Lower leg skin (tissue), 4 donors: Measurements from ENCODE around the gene ERGIC3. TPM values are rescaled to one million over a fixed set of nuclear protein-coding genes. Genes with fewer than 3 reads are reported as not detected.
"Not testable (repeated sequence)": the region's sequence is repeated elsewhere in the genome, so short reads cannot be mapped to it uniquely, and the experiment has no call there.

Experiments
- DNase-seq, 2 donors: peaks; one replicate each; pipeline ENCODE4 v3.0.0-alpha.2; 2019; ENCODE audit warnings: low spot score in 2 of 2
- H3K4me3 ChIP-seq: fragments of 200-600 bp; sonication (generic); 2 replicates; pipeline ENCODE4 v1.5.1; 2017; ENCODE audit warnings: mild to moderate bottlenecking, low read depth; ENCODE audit not compliant: poor library complexity, severe bottlenecking
- CTCF ChIP-seq, 3 donors: fragments of 450-650 bp; IDR thresholded peaks; one replicate each; pipeline ENCODE4 v1.5.1; 2016; ENCODE audit warnings: antibody characterized with exemption in 3 of 3, mild to moderate bottlenecking in 3 of 3, moderate library complexity in 2 of 3
- POLR2A ChIP-seq, 2 donors: fragments of 450-650 bp; IDR thresholded peaks; one replicate each; pipeline ENCODE4 v1.6.1; 2016 to 2017; ENCODE audit warnings: antibody characterized with exemption in 2 of 2, mild to moderate bottlenecking in 1 of 2, moderate library complexity in 1 of 2
- WGBS, 2 donors: methylation state at CpG; one replicate each; pipeline ENCODE4 v1.1.5; 2018; 5-methylcytosine and 5-hydroxymethylcytosine counted together
- intact Hi-C: fragments of 100-400 bp; cut with DNase I; formaldehyde crosslinking; loops from one replicate; pipeline ENCODE4 v1.15.0; 2023; ENCODE audit warnings: low total_unique reads
- total RNA-seq, 4 donors: library from RNA; depleted of rRNA; stranded (reverse); fragments of >200 nt; gene quantifications; one replicate each; pipeline ENCODE4 v1.1.0, GENCODE V29; 2016

Gene ERGIC3
- total RNA-seq, 4 donors from 2014 or later: 148 to 222 (median 201) TPM

GRCh38 chr20:35542990-35543389 lies 1.1 kb downstream of the ERGIC3 start:
- DNase-seq: no peak
- no peak for TF ChIP-seq POLR2A (IDR thresholded peaks at IDR 0.05)
- no peak for TF ChIP-seq CTCF (IDR thresholded peaks at IDR 0.05)
- intact Hi-C loops: no loop called here
- no peak overlapping the region for H3K4me3 ChIP-seq
- WGBS, 2 donors: 80 to 100% methylated on average over 1 of the region's 1 CpG

GRCh38 chr20:35544436-35544835 lies 2.6 kb downstream of the ERGIC3 start:
- WGBS, 2 donors: 89 to 94% methylated on average over 16 of the region's 16 CpGs
- DNase-seq: no peak

GRCh38 chr20:35544941-35545340 lies 3.1 kb downstream of the ERGIC3 start:
- WGBS, 2 donors: 97 to 98% methylated on average over 6 to 7 of the region's 7 CpGs

More at GRCh38 chr20:35544436-35544835, 2.6 kb downstream of the ERGIC3 start:
- intact Hi-C loops: no loop called here
- TF ChIP-seq POLR2A (IDR thresholded peaks at IDR 0.05) (no peak), CTCF (IDR thresholded peaks at IDR 0.05) (no peak)
- H3K4me3 ChIP-seq: no peak overlapping the region

GRCh38 chr20:35546127-35546526 lies 4.2 kb downstream of the ERGIC3 start:
- TF ChIP-seq POLR2A (IDR thresholded peaks at IDR 0.05): no peak
- no peak overlapping the region for H3K4me3 ChIP-seq
- intact Hi-C loops: no loop called here
- WGBS, 2 donors: 79 to 80% methylated on average over 1 of the region's 1 CpG
- no peak for DNase-seq

More at GRCh38 chr20:35544941-35545340, 3.1 kb downstream of the ERGIC3 start:
- DNase-seq, H3K4me3 ChIP-seq, intact Hi-C loops: not testable (repeated sequence)

GRCh38 chr20:35547329-35547728 lies 5.5 kb downstream of the ERGIC3 start:
- H3K4me3 ChIP-seq: no peak overlapping the region
- TF ChIP-seq CTCF (IDR thresholded peaks at IDR 0.05): no peak
- no peak for TF ChIP-seq POLR2A (IDR thresholded peaks at IDR 0.05)
- 95% methylated on average over 8 of the region's 9 CpGs for WGBS, 2 donors
- intact Hi-C loops: no loop called here
- no peak for DNase-seq

- intact Hi-C loops: no loop called here
Observed at GRCh38 chr20:35551503-35551902, 9.6 kb downstream of the ERGIC3 start.

More at GRCh38 chr20:35551503-35551902, 9.6 kb downstream of the ERGIC3 start:
- no peak for TF ChIP-seq CTCF (IDR thresholded peaks at IDR 0.05)
- no peak for TF ChIP-seq POLR2A (IDR thresholded peaks at IDR 0.05)
- 66 to 72% methylated on average over 4 of the region's 4 CpGs for WGBS, 2 donors
- H3K4me3 ChIP-seq: no peak overlapping the region
- no peak for DNase-seq
